ENCODE measurements around the gene LPIN1.

LPIN1 gene, protein sequence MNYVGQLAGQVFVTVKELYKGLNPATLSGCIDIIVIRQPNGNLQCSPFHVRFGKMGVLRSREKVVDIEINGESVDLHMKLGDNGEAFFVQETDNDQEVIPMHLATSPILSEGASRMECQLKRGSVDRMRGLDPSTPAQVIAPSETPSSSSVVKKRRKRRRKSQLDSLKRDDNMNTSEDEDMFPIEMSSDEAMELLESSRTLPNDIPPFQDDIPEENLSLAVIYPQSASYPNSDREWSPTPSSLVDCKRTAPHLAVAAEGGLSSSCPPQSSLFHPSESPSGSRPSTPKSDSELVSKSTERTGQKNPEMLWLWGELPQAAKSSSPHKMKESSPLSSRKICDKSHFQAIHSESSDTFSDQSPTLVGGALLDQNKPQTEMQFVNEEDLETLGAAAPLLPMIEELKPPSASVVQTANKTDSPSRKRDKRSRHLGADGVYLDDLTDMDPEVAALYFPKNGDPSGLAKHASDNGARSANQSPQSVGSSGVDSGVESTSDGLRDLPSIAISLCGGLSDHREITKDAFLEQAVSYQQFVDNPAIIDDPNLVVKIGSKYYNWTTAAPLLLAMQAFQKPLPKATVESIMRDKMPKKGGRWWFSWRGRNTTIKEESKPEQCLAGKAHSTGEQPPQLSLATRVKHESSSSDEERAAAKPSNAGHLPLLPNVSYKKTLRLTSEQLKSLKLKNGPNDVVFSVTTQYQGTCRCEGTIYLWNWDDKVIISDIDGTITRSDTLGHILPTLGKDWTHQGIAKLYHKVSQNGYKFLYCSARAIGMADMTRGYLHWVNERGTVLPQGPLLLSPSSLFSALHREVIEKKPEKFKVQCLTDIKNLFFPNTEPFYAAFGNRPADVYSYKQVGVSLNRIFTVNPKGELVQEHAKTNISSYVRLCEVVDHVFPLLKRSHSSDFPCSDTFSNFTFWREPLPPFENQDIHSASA

DNA sequence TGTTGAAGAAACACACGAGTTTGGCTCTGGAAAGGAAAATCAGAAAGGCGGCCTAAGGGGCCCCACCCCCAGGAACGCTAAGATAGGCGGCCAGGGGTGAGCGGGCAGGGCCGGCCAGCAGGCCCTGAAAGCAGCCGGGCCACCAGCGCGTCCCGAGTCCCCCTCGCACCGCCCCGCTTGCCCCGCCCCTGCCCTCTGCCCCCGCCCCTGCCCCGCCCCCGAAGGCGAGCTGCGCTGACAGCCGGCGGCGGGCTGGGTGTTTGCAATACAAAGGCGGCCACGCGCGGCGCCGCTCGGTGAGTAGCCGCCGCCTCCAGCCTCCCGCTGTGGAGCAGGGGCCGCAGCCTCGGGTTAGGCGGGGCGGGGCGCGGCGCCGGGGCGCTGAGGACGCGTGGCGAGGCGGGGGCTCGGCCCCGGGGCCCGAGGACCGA, at the start of gene LPIN1:
TSS of gene LPIN1 (plus strand) at position 257 of the 431 bp plus-strand sequence. CDS start 18,910 bp downstream, outside the sequence.
- DNase-seq (ENCODE audit: low read depth): peak; percentile 53
- peak within 1 kb of the TSS; percentile 84 for H3K4me3 ChIP-seq (ENCODE audit: low read length)
- TF ChIP-seq, protein P1, sequence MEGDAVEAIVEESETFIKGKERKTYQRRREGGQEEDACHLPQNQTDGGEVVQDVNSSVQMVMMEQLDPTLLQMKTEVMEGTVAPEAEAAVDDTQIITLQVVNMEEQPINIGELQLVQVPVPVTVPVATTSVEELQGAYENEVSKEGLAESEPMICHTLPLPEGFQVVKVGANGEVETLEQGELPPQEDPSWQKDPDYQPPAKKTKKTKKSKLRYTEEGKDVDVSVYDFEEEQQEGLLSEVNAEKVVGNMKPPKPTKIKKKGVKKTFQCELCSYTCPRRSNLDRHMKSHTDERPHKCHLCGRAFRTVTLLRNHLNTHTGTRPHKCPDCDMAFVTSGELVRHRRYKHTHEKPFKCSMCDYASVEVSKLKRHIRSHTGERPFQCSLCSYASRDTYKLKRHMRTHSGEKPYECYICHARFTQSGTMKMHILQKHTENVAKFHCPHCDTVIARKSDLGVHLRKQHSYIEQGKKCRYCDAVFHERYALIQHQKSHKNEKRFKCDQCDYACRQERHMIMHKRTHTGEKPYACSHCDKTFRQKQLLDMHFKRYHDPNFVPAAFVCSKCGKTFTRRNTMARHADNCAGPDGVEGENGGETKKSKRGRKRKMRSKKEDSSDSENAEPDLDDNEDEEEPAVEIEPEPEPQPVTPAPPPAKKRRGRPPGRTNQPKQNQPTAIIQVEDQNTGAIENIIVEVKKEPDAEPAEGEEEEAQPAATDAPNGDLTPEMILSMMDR (conservative IDR thresholded peaks at IDR 0.05; ENCODE audit: low read depth, low read length): no peak

DNA sequence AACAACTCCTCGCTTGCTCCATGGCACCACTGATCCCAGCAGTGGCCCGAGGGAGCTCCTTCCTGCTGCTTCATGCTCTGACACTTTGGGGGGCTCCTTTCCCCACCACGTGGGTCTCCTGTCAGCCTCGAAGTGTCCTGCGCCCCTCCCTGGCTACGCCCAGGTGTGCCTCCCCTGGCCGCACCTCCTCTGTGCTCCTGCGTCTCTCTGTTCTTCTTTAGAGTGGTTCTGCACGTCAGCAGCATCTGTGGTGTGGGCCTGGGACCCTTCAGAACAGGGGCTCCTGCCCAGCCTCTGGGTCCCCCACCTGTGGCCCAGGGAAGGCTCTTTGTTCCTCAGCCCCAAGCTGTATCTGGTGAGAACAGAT, 49.7 kb upstream of the LPIN1 start:
- TF ChIP-seq, protein P1 (conservative IDR thresholded peaks at IDR 0.05; ENCODE audit: low read depth, low read length): no peak
- H3K4me3 ChIP-seq (ENCODE audit: low read length): no peak overlapping the region
- no peak for DNase-seq (ENCODE audit: low read depth)

DNA sequence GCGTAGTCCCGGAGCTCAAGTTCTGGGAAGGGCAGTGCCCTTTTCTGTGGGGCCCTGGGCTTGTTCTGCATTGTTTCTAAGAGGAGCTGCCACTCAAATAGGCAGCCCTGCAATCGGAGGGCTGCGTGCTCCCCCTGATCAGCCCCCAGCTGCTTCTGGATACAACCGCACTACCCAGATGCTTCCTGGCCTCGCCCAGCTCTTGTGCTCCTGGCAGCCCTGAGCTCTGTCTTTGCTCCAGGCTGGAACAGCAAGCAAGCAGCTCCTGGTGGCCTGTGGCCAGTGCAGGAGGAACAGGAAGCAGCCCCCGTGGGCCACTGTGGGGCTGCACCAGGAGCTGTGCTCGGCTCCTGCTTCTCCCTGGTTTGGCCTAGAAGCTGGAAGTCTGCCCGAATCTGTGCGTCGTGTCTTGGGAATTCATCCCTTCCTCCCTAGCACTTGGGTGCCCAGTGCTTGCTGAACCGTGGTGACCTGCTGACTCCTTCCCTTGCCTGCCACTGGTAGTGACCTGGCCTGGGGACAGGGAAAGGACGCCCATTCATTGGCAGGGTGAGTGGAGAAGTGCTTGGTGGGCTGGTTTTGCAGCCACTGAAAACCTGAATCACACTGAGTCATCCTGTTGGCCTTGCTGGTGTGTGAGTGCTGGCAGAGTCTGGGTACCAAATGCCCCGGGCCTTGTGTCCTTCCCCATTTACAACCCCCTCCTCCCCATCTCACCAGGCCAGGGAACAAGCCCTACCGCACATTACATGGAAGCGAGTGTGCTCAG, 49.1 kb upstream of the LPIN1 start:
- H3K4me3 ChIP-seq (ENCODE audit: low read length): no peak overlapping the region
- TF ChIP-seq, protein P1 (conservative IDR thresholded peaks at IDR 0.05; ENCODE audit: low read depth, low read length): no peak
- DNase-seq (ENCODE audit: low read depth): peak; percentile 59

DNA sequence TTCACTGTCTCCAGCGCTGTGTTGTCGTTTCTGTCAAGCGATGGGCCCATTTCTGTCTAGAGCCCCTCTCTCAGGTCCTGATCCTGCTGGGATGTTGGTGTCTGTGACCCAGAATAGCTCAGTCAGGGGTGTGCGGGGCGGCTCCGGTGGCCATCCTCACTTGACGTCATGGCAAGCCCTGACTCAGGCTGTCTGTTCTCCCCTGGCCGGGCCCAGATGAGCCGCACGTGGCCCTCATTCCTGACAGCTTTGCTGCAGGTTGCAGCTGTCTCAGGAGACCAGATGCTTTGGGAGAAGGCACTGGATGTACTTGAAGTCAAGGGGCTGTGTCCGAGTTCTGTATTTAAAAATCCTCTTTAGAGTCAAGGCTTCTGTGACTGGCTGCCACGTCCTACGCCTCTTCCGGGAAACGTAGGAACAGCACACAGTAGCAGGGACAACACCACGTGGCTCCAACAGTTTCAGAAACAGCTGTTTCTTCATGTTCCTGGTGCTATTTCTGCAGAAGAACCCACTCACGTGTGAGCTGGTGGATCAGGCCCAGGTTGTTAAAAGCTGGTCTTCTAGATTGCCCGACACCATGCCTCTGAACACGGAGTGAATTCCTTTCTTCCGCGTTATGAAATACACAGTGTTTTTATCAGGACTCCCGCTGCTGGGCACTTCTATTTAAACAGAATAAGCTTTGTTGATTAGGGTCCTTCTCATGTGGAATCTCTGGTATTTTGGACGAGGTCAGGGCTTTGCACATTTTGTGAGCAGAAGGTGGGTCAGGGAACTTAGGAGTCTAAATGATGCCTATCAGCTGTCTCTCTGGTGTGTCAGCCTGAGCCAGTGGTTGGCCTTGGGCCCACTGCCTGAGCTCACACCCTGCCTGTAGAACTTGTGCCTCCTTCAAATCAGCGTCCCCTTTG, 48.2 kb upstream of the LPIN1 start:
- H3K4me3 ChIP-seq (ENCODE audit: low read length): no peak overlapping the region
- DNase-seq (ENCODE audit: low read depth): no peak
- TF ChIP-seq, protein P1 (conservative IDR thresholded peaks at IDR 0.05; ENCODE audit: low read depth, low read length): no peak

DNA sequence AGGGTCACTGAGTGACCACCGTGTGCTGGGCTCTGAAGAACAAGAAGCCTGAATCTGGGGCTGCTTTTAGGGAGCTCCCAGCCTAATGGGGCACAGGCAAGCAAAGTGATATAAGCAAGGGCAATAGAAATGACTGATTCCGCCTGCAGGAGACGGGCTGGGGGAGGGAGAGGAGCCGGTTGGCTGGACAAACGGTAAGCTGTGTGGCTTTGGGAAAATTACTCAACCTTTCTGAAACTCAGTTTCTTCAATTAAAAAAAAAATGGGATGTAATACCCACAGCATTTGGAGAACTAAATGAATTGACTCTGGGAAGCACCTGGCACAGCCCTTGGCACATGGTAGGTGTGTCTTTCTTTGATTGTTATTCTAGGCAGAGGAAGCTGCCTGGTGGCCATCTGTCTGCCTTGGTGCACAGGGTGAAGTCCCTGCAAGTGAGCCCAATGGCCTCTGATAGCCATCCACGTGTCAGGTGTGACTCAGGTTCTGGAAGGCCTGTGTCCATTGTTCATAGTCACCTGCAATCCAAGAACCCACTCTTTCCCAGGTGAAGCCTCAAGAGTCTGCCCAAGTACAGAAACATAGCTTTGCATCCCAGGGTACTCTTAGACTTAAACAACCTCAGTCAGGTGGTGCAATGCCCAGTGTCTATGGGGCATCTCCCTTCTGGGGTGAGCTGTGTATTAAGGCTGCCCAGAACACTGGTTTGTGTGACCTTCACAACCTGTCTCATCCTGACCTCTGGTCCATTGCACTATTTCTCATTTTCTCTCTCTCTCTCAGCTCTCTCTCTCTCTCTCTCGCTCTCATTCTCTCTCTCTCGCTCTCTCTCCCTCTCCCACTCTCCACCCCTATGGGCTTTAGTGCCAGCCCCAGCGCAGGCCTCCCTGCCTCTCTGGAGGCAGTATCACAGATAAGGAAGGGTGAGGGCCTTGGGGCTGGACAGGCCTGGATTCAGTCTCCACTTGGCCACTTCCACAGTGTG, 46.5 kb upstream of the LPIN1 start:
- TF ChIP-seq, protein P1 (conservative IDR thresholded peaks at IDR 0.05; ENCODE audit: low read depth, low read length): no peak
- DNase-seq (ENCODE audit: low read depth): no peak

More for the DNA sequence above, 46.5 kb upstream of the LPIN1 start:
- no peak overlapping the region for H3K4me3 ChIP-seq (ENCODE audit: low read length)
